NCI-H1048 (cell line): ENCODE measurements around the gene SFSWAP.
"Not testable (repeated sequence)": the region's sequence is repeated elsewhere in the genome, so short reads cannot be mapped to it uniquely, and the experiment has no call there.

Experiments
- DNase-seq: peaks from one replicate; lab custom pipeline; 2025; lab: John Stamatoyannopoulos, UW

The SFSWAP gene

DNA sequence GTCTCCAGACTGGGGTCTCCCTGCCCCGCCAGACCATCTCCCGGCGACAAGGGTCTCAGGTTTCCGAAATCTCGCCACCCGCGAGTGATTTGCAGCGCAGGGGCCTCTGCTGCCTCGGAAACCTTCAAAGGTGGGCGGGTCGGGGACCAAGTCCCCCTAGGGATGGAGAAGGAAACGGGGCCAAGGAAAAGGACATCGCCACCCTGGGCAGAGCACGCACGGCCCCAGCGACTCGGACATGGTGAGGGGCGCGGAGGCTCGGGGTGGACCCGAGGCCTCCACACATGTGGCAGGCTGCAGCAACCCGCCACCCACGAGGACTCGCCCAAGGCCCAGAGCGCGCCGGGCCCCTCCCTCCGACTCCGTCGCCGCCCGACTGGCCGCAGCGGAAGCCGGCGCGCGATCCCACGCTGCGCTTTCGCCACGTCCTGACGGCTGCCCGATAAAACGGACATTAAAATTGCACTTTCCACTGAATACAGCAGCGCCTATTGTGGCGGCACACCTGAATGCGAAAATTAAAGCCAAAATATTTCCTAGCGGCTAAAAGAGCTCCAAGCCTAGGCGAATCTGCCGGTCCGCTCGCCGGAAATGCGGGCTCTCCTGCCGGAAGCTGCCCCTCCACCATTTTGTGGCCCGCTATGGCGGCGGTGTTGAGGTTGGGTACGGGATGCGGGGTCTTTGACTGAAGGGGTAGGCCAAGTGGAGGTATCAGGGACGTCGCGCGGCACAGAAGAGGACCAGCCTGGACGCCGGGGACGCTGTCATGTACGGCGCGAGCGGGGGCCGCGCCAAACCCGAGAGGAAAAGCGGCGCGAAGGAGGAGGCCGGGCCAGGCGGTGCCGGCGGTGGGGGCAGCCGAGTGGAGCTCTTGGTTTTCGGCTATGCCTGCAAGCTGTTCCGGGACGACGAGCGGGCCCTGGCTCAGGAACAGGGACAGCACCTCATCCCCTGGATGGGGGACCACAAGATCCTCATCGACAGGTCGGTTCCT lies at the start of gene SFSWAP:
Gene SFSWAP, plus strand, starts transcription at position 627 of the 994 bp plus-strand sequence. Its CDS starts 140 bp downstream, at position 767.
- DNase-seq = no peak

DNA sequence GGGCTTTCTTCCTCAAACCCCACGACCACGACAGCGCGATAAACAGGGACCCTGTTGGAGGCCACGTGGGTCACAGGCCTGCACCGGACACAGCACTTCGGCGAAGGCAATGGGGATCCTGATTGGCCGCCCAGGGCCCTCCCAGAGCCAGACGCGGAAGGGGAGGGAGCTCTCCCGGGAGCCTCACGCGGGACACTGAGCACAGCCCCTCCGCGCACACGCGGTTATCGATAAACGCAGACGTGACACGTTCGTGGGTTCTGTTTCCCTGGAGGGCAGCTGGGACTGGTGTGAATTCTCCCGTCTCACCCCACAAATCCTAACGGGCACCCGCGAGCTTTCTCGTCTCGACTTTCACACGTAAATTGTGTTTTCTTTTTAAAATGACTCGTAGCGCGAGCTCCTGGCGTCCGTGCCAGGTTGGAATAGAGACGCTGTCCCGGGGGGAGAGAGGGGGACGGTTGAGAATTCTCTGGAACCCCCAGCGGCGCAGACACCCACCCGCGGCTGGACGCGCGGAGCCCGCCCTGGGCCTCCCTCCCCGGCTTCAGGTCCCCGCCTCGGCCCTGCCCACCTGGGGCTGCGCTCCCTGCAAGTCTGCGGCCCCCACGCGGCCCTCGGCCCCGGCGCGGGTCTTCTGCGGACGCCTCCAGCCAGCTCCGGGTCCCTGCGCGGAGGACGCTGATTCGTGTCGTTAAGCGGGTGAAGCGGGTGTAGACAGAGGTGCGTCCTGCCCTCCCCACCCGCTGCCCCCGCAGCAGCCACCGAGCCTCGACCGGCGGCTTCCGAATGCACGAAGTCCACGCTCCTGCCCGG lies 49.5 kb upstream of the SFSWAP start:
- DNase-seq = not testable (repeated sequence)

DNA sequence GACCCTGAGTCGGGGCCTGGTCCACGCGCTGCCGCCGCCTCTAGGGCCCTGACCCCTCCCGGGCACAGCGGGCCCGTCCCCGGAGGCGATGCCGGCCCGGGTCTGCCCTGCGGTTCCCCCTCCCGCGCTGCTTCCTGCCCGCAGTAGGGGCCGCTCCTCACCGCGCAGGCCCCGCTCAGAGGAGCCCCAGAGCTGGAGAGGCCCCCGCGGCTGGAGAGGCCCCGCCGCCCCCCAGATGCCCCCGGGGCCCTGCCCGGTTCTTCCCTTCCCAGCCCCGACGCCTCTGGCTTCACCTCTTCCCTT lies 49.0 kb upstream of the SFSWAP start:
- not testable (repeated sequence) for DNase-seq

DNA sequence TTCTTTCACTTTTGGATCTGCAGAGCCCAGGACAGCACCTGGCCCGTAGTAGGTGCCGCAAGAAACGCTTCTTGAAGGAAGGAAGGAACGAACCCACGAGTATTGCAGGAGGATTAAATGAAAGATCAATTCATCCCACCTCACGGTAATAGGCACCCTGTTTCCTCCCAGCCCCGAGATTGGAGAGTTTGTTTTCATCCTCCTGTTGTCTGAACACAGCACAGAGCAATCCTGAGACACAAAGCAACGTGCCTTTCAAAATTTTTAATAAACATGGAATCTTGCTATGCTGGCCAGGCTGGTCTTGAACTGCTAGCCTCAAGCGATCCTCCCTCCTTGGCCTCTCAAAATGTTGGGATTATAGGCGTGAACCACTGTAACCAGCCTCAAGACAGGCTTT lies 48.5 kb upstream of the SFSWAP start:
- not testable (repeated sequence) for DNase-seq

DNA sequence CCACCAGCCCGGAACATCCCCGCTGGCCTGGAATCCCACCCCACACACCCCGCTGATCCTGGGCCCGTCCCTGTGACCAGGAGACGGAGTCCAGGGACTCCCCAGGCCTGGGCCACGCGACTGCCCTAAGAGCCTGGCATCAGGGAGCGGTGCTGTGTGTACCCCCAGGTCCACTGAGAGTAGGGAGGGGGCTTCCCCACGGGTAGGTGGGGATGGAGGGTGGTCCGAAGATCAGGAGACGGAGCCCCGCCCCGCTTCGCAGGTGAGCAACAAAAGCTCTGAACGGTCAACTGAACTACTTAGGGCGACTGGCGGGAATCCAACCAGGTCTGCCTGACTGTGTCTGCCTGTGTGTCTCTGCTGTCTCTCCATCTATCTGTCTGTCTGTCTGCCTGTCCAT lies 45.2 kb upstream of the SFSWAP start:
- not testable (repeated sequence) for DNase-seq

DNA sequence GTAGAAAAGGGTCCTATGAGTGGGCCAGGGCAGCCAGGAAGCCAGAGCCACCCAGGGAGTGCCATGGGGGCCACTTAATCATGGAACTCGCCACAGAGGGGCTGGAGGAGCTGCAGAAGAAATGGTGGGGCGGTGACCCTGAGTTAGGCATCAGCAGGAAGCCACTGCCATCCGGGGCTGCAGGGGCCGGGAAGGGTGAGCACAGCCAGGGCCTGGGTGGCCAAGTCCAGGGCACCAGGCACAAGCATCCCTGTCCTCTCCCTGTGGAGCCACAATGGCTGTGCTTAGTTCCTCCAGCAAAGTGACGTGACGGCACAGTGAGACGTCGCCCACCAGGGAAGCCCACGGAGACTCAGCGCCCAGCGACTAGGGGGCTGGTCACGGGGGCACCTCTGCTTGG lies 44.4 kb upstream of the SFSWAP start:
- not testable (repeated sequence) for DNase-seq

DNA sequence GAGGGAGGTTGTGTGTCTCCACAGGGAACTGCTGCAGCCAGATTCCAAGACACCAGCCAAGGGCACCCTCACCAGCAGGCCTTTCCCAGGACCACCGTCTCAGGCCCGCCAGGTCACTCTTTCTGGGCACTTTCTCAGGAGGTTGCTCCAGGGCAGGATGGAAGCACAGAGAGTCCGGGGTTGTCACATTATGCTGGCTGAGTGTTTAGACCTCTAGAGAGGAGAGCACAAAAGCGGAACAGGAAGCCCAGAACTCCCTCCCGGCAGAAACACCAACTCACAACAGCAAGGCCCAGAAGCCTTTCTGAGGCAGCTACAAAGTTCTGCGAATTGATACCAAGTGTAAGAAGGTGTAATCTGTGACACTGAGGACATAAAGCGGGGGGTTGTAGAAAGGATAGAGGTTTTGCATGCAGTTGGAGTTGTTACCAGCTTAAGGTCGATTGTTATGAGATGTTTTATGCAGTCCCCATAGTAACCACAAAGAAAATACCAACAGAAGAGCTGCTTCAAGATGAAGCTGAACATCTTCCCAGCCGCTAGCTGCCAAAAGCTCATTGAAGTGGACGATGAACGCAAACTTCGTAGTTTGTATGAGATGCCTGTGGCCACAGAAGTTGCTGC lies 43.8 kb upstream of the SFSWAP start:
- not testable (repeated sequence) for DNase-seq

DNA sequence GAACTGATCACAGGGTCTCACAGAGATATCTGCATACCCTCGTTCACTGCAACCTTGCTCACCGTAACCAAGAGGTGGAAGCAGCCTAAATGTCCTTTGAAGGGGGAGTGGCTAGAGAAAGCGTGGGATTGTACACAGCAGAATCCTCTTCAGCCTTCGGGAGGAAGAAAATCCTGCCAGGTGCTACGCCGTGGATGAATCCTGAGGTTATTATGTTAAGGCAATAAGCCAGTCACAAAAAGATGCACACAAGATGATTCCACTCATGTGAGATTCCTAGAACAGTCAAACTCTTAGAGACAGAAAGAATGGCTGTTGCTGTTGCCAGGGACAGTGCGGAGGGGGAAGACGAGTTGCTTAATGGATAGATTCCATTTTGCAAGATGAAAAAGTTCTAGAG lies 39.6 kb upstream of the SFSWAP start:
- DNase-seq = no peak

DNA sequence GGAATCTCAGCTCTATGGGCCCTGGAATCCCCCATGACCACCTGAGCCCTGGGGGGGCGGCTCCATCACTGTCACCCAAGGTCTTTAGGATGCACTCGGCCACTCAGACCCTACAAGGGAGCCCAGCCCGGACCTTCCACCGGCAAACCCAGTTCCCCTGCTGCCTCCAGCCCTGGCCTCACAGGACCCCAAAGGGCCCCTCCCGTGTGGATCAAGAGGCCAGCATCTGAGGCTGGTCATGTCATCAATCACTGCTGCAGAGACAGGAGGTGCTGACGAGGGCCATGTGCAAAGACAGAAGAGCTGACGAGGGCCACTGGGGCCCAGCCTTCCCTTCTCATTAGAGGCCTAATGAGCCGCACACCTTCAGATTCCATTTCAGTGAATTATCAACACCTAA lies 39.0 kb upstream of the SFSWAP start:
- DNase-seq = no peak

DNA sequence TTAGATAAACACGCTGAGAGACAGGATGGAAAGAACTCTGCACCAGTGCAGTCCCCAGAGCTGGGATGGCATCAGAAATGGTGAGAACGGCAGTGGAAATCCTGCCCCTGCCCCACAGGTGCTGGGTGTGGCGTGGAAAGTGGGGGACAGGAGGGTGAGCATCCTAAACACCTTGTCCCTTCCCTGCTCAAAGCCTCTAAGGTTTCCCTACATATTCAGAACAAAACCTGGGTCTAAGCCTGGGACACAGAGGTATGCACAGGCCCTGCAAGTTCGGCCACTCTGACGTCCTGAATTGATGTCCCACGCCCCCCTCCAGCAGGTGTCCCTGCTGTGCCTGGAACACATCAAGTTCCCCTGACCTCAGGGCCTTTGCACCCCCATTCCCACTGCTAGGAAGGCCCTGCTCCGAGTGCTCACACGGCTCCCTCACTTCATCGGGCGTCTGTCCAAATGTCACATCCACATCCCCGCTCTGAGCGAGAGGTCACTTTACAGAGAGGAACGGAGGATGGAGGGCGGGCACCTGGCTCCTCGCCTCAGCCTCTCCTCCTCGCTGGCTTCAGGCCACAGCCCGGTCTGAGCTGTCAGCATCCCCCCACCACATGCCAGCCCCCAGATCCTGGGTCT lies 38.5 kb upstream of the SFSWAP start:
- DNase-seq = no peak

DNA sequence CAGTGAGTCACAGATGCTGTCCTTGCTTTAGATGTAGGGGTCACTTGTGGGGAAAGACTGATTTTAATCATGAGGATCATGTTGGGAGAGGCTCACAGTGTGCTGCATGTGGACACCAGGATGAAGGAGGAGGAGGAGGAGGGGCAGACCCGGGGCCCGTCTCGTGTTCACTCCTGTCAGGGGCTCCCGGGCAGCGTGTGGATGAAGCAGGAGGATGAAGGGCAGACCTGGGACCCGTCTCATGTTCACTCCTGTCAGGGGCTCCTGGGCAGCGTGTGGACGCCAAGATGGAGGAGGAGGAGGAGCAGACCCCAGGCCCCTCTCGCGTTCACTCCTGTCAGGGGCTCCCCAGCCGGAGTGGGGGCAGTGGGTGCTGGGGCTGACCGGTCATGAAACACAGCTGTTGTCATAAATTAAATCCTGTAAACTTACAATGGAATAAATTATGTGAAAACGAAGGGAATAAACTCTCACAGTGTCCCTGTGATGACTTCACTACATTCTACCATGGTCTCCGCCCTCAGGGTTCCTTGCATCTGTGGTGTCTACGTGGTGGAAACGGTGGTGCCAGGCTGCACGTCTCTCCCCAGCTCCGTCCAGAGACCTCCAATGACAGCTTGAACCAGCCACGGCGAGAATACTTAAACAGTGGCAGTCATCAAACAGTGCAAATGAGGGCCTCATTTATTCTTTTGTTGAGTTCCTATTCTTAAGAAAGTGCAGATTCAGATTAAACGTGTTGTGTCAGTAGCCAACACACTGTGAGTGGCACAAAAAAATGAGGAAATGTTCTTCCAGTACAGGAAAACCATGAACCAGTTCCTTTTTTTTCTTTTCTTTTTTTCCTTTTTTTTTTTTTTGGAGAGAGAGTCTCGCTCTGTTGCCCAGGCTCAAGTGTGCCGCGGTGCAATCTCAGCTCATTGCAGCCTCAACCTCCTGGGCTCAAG lies 37.7 kb upstream of the SFSWAP start:
- no peak for DNase-seq

DNA sequence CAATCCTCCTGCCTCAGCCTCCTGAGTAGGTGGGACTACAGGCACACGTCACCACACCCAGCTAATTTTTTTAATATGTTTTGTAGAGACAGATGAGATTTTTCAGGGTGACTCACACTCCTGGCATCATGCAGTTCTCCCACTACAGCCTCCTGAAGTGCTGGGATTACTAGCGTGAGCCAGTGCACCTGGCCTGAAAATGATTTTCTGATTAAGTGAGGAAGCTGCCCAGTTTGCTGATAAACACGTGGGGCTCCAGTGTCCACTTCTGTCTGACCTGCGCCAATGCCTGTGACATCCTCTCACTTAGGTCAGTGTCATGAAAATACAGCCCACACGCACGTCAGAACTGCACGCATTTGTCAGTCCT lies 37.0 kb upstream of the SFSWAP start:
- no peak for DNase-seq

DNA sequence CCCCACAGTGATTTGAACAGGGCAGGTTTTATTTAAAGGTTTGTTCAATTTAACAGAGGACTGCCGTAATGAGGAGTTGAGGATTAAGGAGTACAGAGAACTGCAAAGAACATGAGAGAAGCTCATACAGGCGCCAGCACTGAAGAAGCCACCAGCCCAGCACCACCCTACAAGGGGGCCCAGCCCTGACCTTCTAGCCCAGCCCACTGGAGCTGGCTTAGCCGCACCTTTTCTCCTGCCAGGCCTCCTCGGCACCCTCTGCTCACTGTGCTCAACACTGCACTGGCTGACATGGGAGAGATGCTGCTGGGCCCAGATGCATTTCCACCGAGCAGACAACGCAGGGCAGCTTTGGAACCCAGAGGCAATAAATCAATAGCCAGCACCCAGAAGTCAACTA lies 36.5 kb upstream of the SFSWAP start:
- no peak for DNase-seq

DNA sequence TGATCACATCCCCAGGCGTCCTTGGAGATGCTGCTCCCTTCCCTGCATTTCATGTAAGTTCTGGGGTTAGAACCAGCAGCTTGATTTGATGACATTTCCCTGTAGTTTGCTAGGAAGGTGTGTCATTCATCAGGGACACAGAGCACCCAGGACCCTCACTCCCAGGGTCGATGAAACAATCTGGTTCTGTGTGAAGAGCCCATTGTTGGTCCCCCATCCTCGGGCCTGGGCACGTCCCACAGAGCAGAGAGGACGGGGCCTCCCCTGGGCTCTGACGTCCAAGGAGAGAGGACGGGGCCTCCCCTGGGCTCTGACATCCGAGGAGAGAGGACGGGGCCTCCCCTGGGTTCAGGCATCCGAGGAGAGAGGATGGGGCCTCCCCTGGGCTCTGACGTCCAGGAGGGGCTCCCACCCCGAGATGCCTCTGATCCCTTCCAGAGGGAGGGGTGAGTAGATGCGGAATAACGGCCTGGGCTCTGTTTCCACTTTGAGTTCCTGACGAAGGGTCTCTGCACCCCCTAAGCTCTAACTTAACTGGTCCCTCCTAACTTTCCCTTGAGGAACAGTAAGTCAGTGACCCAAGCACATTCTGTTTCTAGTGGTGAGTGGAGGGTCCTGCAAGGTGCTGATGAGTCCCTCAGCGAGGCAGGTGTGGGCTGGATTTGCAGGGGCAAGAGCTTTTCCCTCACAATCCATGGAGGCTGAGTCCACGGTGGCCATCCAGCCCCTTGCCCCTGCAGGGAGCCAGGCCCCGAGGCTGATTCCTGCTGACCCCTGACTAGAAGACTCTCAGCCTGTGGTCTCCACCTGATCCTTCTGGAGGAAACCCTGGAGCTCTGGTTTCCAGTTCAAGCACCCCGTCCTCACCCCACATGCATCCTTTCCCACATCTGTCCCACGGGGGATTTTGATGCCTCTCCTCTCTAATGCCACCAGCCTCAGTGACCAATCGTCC lies 35.5 kb upstream of the SFSWAP start:
- DNase-seq = no peak

DNA sequence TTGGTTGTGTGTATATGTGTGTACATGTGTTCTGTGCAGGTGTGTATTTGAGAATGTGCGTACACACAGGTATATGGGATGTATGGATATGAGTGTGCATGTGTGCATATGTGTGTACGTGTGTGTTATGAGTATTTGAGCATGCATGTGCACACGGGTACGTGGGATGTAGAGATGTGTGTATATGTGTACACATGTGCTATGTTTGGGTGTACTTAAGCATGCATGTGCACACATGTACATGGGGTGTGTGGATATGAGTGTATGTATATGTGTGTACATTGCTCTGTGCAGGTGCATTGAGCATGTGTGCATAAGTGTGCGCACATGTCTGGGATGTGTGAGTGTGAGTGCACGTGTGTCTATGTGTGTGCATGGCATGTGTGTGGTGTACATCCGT lies 34.3 kb upstream of the SFSWAP start:
- DNase-seq = no peak

DNA sequence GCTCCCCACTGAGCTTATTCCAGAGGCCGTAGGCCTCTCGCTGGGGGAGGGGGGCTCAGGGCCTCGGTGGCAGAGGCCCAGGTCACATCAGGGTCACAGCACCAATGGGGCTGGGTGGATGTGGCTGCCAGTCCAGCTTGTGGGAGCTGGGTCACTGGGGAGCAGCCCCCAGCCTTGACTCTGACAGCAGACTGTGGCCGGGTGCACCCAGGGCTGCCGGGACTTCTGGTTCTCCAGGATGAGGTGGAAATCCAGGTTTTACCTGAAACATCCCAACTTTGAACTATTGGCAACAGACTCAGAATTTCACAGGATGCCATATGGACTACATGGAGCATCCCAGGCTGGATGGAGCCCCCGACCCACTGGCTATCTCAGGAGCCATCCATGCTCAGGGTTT lies 33.8 kb upstream of the SFSWAP start:
- not testable (repeated sequence) for DNase-seq

DNA sequence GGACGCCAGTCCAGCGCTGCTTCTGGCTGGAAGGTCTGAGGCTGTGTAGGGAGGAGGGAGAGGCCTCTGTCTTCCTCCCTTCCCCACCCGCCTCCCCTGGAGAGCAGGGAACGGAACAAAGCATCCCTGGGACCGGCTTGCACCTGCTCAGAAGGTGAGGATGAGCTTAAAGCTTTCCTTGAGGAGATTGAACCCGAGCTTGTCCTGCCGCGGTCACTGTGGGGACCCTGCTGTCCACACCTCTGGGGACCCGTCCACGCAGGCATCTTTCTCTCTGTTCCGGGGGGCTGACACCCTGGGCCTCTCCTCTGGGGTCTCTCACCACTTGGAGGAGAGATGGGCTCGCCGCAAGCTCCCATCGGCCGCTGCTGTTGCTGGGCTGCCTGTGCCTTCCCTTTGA lies 33.2 kb upstream of the SFSWAP start:
- no peak for DNase-seq

DNA sequence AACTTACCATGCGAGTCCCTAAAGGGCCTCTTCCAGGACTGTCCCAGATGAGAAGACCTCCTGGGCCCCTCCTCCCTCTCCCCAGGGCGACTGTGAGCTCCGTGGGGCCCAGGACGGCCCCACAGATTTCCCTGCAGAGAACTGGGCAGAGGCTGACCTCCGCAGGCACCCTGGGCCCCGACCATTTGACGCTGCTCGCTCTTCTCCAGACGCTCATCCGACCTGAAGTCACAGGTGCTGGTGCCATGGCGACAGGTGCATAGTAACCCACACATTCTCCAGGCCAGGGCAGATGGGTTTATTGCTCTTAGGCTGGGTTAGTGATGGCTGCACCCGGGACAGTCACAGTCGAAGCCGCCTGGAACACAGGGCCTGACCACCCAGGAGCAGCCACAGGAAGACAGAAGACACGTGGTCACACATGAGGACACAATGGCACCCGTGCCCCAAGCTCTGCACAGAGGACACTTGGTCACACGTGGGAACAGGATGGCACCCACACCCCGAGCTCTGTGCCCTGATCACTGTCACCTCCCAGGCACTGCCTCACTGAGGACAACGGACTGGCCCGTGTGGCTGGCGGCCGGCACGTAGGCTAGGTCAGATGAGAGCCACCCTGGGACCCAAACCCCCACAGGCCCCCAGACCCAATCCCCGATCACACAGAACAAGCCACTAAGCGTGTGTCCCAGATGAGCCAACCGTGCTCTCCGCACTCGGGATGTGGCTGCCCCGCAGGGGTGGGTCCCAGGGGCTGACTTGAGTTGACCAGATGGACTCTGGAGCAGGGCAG lies 32.3 kb upstream of the SFSWAP start:
- not testable (repeated sequence) for DNase-seq

DNA sequence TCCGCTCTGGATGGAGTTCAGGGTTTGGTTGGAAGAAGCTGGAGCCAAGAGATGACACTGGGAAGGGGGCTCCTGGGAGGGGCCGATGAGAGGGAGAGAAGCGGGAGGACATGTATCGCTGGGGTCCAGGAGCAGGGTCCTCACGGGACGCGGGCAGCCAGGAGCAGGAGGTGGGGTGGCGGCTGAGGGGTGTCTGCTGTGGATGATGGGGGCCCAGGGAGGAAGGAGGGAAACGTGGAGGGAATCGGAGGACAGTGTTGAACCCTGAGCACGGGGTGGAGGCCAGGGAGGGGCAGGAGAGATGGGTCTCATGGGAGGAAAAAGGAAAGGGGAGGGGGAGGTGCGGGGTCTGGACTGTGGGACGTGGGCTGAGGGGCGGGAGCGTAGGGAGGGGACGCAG lies 31.7 kb upstream of the SFSWAP start:
- DNase-seq = not testable (repeated sequence)
